ENCODE measurements around the gene NUPR1.

DNA sequence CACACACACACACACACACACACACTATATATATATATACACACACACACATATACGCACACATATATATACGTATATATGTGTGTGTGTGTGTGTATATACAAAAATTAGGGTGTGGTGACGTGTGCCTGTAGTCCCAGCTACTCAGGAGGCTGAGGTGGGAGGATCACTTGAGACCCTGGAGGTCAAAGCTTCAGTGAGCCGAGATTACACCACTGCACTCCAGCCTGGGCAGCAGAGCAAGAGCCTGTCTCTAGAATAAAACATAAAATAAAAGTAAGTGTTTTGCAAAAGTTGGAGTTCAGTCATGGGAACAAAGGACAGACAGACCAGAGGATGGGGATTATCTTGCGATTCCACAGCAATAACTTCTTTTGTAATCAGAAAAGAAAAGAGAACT, 10.8 kb downstream of the NUPR1 start:
- no peak for TF ChIP-seq CBX2 (IDR thresholded peaks at IDR 0.05; ENCODE audit: borderline replicate concordance, low read depth)
- no peak for TF ChIP-seq CHD2 (IDR thresholded peaks at IDR 0.05; ENCODE audit: low read length, partially characterized antibody)
- TF ChIP-seq, protein P1, sequence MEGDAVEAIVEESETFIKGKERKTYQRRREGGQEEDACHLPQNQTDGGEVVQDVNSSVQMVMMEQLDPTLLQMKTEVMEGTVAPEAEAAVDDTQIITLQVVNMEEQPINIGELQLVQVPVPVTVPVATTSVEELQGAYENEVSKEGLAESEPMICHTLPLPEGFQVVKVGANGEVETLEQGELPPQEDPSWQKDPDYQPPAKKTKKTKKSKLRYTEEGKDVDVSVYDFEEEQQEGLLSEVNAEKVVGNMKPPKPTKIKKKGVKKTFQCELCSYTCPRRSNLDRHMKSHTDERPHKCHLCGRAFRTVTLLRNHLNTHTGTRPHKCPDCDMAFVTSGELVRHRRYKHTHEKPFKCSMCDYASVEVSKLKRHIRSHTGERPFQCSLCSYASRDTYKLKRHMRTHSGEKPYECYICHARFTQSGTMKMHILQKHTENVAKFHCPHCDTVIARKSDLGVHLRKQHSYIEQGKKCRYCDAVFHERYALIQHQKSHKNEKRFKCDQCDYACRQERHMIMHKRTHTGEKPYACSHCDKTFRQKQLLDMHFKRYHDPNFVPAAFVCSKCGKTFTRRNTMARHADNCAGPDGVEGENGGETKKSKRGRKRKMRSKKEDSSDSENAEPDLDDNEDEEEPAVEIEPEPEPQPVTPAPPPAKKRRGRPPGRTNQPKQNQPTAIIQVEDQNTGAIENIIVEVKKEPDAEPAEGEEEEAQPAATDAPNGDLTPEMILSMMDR (IDR thresholded peaks at IDR 0.05) = no peak
- TF ChIP-seq ZFP36 (IDR thresholded peaks at IDR 0.05; ENCODE audit: borderline replicate concordance, partially characterized antibody) = no peak
- TF ChIP-seq POLR2A (IDR thresholded peaks at IDR 0.05; ENCODE audit: low read length) = no peak
- TF ChIP-seq GATA3 (IDR thresholded peaks at IDR 0.05; ENCODE audit: borderline replicate concordance) = no peak
- TF ChIP-seq JUN (IDR thresholded peaks at IDR 0.05) = no peak
- TF ChIP-seq, protein P2, sequence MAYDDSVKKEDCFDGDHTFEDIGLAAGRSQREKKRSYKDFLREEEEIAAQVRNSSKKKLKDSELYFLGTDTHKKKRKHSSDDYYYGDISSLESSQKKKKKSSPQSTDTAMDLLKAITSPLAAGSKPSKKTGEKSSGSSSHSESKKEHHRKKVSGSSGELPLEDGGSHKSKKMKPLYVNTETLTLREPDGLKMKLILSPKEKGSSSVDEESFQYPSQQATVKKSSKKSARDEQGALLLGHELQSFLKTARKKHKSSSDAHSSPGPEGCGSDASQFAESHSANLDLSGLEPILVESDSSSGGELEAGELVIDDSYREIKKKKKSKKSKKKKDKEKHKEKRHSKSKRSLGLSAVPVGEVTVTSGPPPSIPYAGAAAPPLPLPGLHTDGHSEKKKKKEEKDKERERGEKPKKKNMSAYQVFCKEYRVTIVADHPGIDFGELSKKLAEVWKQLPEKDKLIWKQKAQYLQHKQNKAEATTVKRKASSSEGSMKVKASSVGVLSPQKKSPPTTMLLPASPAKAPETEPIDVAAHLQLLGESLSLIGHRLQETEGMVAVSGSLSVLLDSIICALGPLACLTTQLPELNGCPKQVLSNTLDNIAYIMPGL (CRISPR knock-in tag; IDR thresholded peaks at IDR 0.05; ENCODE audit: borderline replicate concordance) = no peak
- no peak for TF ChIP-seq RAD21 (conservative IDR thresholded peaks at IDR 0.05 in 1 of 2, IDR thresholded peaks at IDR 0.05 in 1 of 2)
- no peak for TF ChIP-seq FOXS1 (CRISPR knock-in tag; IDR thresholded peaks at IDR 0.05)
- TF ChIP-seq REST (IDR thresholded peaks at IDR 0.05) = no peak

Measured in A549 (cell line).